ENCODE data around the gene POU3F1.

The POU3F1 gene

GRCh38 chr1:38061290-38061689 is 14.7 kb upstream of the POU3F1 start:
- H3K27ac ChIP-seq (ENCODE audit: low read length), result no peak overlapping the region
- no peaks in the 10 kb centered on the region for H4K20me1 ChIP-seq (ENCODE audit: insufficient read depth, low read length)

GRCh38 chr1:38060498-38060897 is 13.9 kb upstream of the POU3F1 start:
- Histone ChIP-seq H3K4me2 (ENCODE audit: low read depth, low read length) (no peak overlapping the region), H3F3A (ENCODE audit: insufficient read depth, low read length) (no peaks in the 10 kb centered on the region), H3K9me3 (replicated peaks; ENCODE audit: insufficient read depth, low read length) (no peaks in the 10 kb centered on the region), H3K4me3 (ENCODE audit: low read length) (no peak overlapping the region), H2AFZ (ENCODE audit: low read length) (no peak overlapping the region), H3K27me3 (replicated peaks; ENCODE audit: insufficient read depth, low read length) (no peaks in the 10 kb centered on the region), H3K4me1 (ENCODE audit: low read length) (no peaks in the 10 kb centered on the region), H3K9me2 (replicated peaks; ENCODE audit: insufficient read depth, low read length) (no peaks in the 10 kb centered on the region), H3K27ac (ENCODE audit: low read length) (no peak overlapping the region), H3K36me3 (replicated peaks; ENCODE audit: insufficient read depth, low read length) (no peaks in the 10 kb centered on the region), H3K79me2 (ENCODE audit: low read length) (no peaks in the 10 kb centered on the region), H3K9ac (ENCODE audit: low read length) (no peak overlapping the region), H4K20me1 (ENCODE audit: insufficient read depth, low read length) (no peaks in the 10 kb centered on the region)
- TF ChIP-seq EZH2phosphoT487 (IDR thresholded peaks at IDR 0.05; ENCODE audit: low read length), result no peak
- TF ChIP-seq EZH2 (optimal IDR thresholded peaks at IDR 0.05; ENCODE audit: low read depth, low read length), result no peak
- TF ChIP-seq CTCF (IDR thresholded peaks at IDR 0.05; ENCODE audit: low read length), result no peak
- DNase-seq, result no peak

More at GRCh38 chr1:38061290-38061689, 14.7 kb upstream of the POU3F1 start:
- Histone ChIP-seq H3K9me3 (replicated peaks; ENCODE audit: insufficient read depth, low read length) (no peaks in the 10 kb centered on the region), H3K9me2 (replicated peaks; ENCODE audit: insufficient read depth, low read length) (no peaks in the 10 kb centered on the region), H3K4me3 (ENCODE audit: low read length) (no peak overlapping the region), H3K9ac (ENCODE audit: low read length) (no peak overlapping the region), H2AFZ (ENCODE audit: low read length) (no peak overlapping the region), H3K4me1 (ENCODE audit: low read length) (no peaks in the 10 kb centered on the region), H3K36me3 (replicated peaks; ENCODE audit: insufficient read depth, low read length) (no peaks in the 10 kb centered on the region), H3K79me2 (ENCODE audit: low read length) (no peaks in the 10 kb centered on the region), H3K4me2 (ENCODE audit: low read depth, low read length) (no peak overlapping the region), H3F3A (ENCODE audit: insufficient read depth, low read length) (no peaks in the 10 kb centered on the region), H3K27me3 (replicated peaks; ENCODE audit: insufficient read depth, low read length) (no peaks in the 10 kb centered on the region)
- TF ChIP-seq EZH2phosphoT487 (IDR thresholded peaks at IDR 0.05; ENCODE audit: low read length) (no peak), EZH2 (optimal IDR thresholded peaks at IDR 0.05; ENCODE audit: low read depth, low read length) (no peak), CTCF (IDR thresholded peaks at IDR 0.05; ENCODE audit: low read length) (no peak)
- DNase-seq, result no peak

- Histone ChIP-seq H3K4me2 (ENCODE audit: low read depth, low read length) (no peak overlapping the region), H3K9me2 (replicated peaks; ENCODE audit: insufficient read depth, low read length) (no peaks in the 10 kb centered on the region), H3K9ac (ENCODE audit: low read length) (no peak overlapping the region), H3K27me3 (replicated peaks; ENCODE audit: insufficient read depth, low read length) (no peaks in the 10 kb centered on the region), H3K79me2 (ENCODE audit: low read length) (no peaks in the 10 kb centered on the region), H2AFZ (ENCODE audit: low read length) (no peak overlapping the region), H3K27ac (ENCODE audit: low read length) (no peak overlapping the region), H4K20me1 (ENCODE audit: insufficient read depth, low read length) (no peaks in the 10 kb centered on the region), H3K4me1 (ENCODE audit: low read length) (no peaks in the 10 kb centered on the region), H3K4me3 (ENCODE audit: low read length) (no peak overlapping the region), H3K36me3 (replicated peaks; ENCODE audit: insufficient read depth, low read length) (no peaks in the 10 kb centered on the region), H3K9me3 (replicated peaks; ENCODE audit: insufficient read depth, low read length) (no peaks in the 10 kb centered on the region), H3F3A (ENCODE audit: insufficient read depth, low read length) (no peaks in the 10 kb centered on the region)
- DNase-seq, result no peak
- TF ChIP-seq EZH2phosphoT487 (IDR thresholded peaks at IDR 0.05; ENCODE audit: low read length) (no peak), CTCF (IDR thresholded peaks at IDR 0.05; ENCODE audit: low read length) (no peak), EZH2 (optimal IDR thresholded peaks at IDR 0.05; ENCODE audit: low read depth, low read length) (no peak)
Observed at GRCh38 chr1:38059635-38060250, 13.2 kb upstream of the POU3F1 start.
